ENCODE results near the gene CCDC154.

Gene CCDC154

GRCh38 chr16:1414532-1415260, 29.7 kb downstream of the CCDC154 start, which contains the start of gene UNKL:
Gene UNKL, minus strand, starts transcription at chr16:1414704. Its CDS starts 13 bp downstream, at chr16:1414691.
- peak; percentile 59 to 84 (median 72) for DNase-seq

- peak; percentile 42 to 61 (median 56) for DNase-seq
Measured at GRCh38 chr16:1413684-1414531, 30.4 kb downstream of the CCDC154 start.

- DNase-seq = no peak
Measured at GRCh38 chr16:1412847-1413246, 31.5 kb downstream of the CCDC154 start.

GRCh38 chr16:1408171-1408837, 36.1 kb downstream of the CCDC154 start:
- DNase-seq = peak; percentile 91 to 96 (median 94)

GRCh38 chr16:1407753-1408152, 36.6 kb downstream of the CCDC154 start:
- no peak for DNase-seq

- no peak for DNase-seq
Measured at GRCh38 chr16:1403733-1404132, 40.6 kb downstream of the CCDC154 start.

GRCh38 chr16:1403036-1403435, 41.3 kb downstream of the CCDC154 start:
- DNase-seq = no peak

GRCh38 chr16:1401758-1402154, 42.6 kb downstream of the CCDC154 start:
- DNase-seq = no peak

- DNase-seq = no peak
Measured at GRCh38 chr16:1401061-1401757, 43.1 kb downstream of the CCDC154 start.

- DNase-seq = no peak
Measured at GRCh38 chr16:1398826-1399581, 45.4 kb downstream of the CCDC154 start.

GRCh38 chr16:1398351-1398750, 46.0 kb downstream of the CCDC154 start:
- no peak for DNase-seq

GRCh38 chr16:1397779-1398178, 46.6 kb downstream of the CCDC154 start:
- DNase-seq = no peak

- DNase-seq = no peak
Measured at GRCh38 chr16:1395444-1396031, 48.8 kb downstream of the CCDC154 start.

- no peak for DNase-seq
Measured at GRCh38 chr16:1394367-1394951, 49.9 kb downstream of the CCDC154 start.

GRCh38 chr16:1393613-1394176, 50.7 kb downstream of the CCDC154 start:
- DNase-seq = no peak

- no peak for DNase-seq
Measured at GRCh38 chr16:1392826-1393225, 51.5 kb downstream of the CCDC154 start.

- no peak for DNase-seq
Measured at GRCh38 chr16:1390239-1390779, 54.0 kb downstream of the CCDC154 start.

GRCh38 chr16:1389762-1390161, 54.6 kb downstream of the CCDC154 start:
- no peak for DNase-seq

GRCh38 chr16:1387331-1387730, 57.0 kb downstream of the CCDC154 start:
- DNase-seq = no peak

- DNase-seq = no peak
Measured at GRCh38 chr16:1385232-1385631, 59.1 kb downstream of the CCDC154 start.
